Bone marrow (tissue), 2 donors: Measurements from ENCODE around the gene CIITA.
"Not testable (repeated sequence)": the region's sequence is repeated elsewhere in the genome, so short reads cannot be mapped to it uniquely, and the experiment has no call there.

ENCODE experiments used
- DNase-seq, 2 donors: peaks; one replicate each; lab custom pipeline; 2025; lab: John Stamatoyannopoulos, UW

CIITA gene

GRCh38 chr16:10918294-10919002 is 41.4 kb downstream of the CIITA start:
- DNase-seq, result peak; percentile 28 to 55

- DNase-seq, result no peak
These were observed 42.0 kb downstream of the CIITA start for GRCh38 chr16:10919003-10919351.

- no peak for DNase-seq
These were observed 43.9 kb downstream of the CIITA start for GRCh38 chr16:10920726-10921427.

GRCh38 chr16:10921536-10922327 is 44.7 kb downstream of the CIITA start:
- DNase-seq, result no peak

GRCh38 chr16:10922328-10923145 is 45.5 kb downstream of the CIITA start:
- DNase-seq, result no peak

GRCh38 chr16:10923146-10923649 is 46.2 kb downstream of the CIITA start:
- DNase-seq, result no peak

GRCh38 chr16:10923650-10924214 is 46.7 kb downstream of the CIITA start:
- no peak for DNase-seq

- DNase-seq, result not testable (repeated sequence)
These were observed 48.3 kb downstream of the CIITA start for GRCh38 chr16:10925285-10925684.

GRCh38 chr16:10926094-10926493 is 49.1 kb downstream of the CIITA start:
- no peak for DNase-seq

- DNase-seq, result no peak
These were observed 49.9 kb downstream of the CIITA start for GRCh38 chr16:10926867-10927266.

- DNase-seq, result no peak
These were observed 50.6 kb downstream of the CIITA start for GRCh38 chr16:10927497-10928112.

GRCh38 chr16:10929097-10929496 is 52.1 kb downstream of the CIITA start:
- not testable (repeated sequence) for DNase-seq

GRCh38 chr16:10929853-10930754 is 53.1 kb downstream of the CIITA start:
- no peak for DNase-seq

GRCh38 chr16:10930755-10931093 is 53.7 kb downstream of the CIITA start:
- DNase-seq, result no peak

- DNase-seq, result no peak
These were observed 54.1 kb downstream of the CIITA start for GRCh38 chr16:10931134-10931533.

- DNase-seq, result no peak
These were observed 55.1 kb downstream of the CIITA start for GRCh38 chr16:10931977-10932632.

- no peak for DNase-seq
These were observed 56.1 kb downstream of the CIITA start for GRCh38 chr16:10932959-10933710.

GRCh38 chr16:10933865-10934264 is 56.9 kb downstream of the CIITA start:
- DNase-seq, result no peak
